OCI-LY7 (cell line): ENCODE results near the gene FIGNL2. TPM values are rescaled to one million over a fixed set of nuclear protein-coding genes. Genes with fewer than 3 reads are reported as not detected.

ENCODE experiments used
- BruUV-seq: library from RNA; stranded (reverse); fragments of 400-500 nt; replicated peaks from 2 replicates; lab custom pipeline; 2021; lab: Mats Ljungman, UMichigan
- CTCF ChIA-PET: fragments of 300-600 bp; sonication (Branson Sonifier 250); formaldehyde crosslinking; loops from one replicate; lab custom pipeline; 2022; ENCODE audit warnings: antibody characterized with exemption; ENCODE audit not compliant: unreplicated experiment; lab: Charles Lee
- POLR2A ChIA-PET: fragments of 300-600 bp; sonication (Branson Sonifier 250); formaldehyde crosslinking; loops from one replicate; lab custom pipeline; 2022; ENCODE audit warnings: antibody characterized with exemption; lab: Charles Lee
- DNase-seq: peaks from one replicate; pipeline ENCODE4 v3.0.0-alpha.2; 2015; ENCODE audit warnings: low spot score
- H2AFZ ChIP-seq: fragments of 200-600 bp; sonication (generic), shearing (Covaris generic); 2 replicates; pipeline ENCODE4 v1.6.1; 2014; ENCODE audit warnings: mild to moderate bottlenecking, antibody characterized with exemption, low read length, moderate library complexity
- H3K27ac ChIP-seq: fragments of 200-600 bp; sonication (generic); 2 replicates; pipeline ENCODE4 v1.5.1; 2014; ENCODE audit warnings: mixed run types, low read depth, mild to moderate bottlenecking, moderate library complexity, low read length, inconsistent platforms; ENCODE audit not compliant: poor library complexity, severe bottlenecking
- H3K36me3 ChIP-seq: fragments of 200-600 bp; sonication (generic); 2 replicates; pipeline ENCODE4 v1.6.1; 2014; ENCODE audit warnings: mild to moderate bottlenecking, antibody characterized with exemption, low read length, moderate library complexity, mixed read lengths; ENCODE audit not compliant: insufficient read depth
- H3K4me1 ChIP-seq: fragments of 200-600 bp; sonication (generic); 2 replicates; pipeline ENCODE4 v1.5.1; 2014; ENCODE audit warnings: mild to moderate bottlenecking, low read length; ENCODE audit not compliant: insufficient read depth, poor library complexity, severe bottlenecking
- H3K4me2 ChIP-seq: fragments of 200-600 bp; sonication (generic); 2 replicates; pipeline ENCODE4 v1.6.1; 2014; ENCODE audit warnings: mild to moderate bottlenecking, low read length
- H3K4me3 ChIP-seq: fragments of 200-600 bp; sonication (generic); 2 replicates; pipeline ENCODE4 v1.5.1; 2014; ENCODE audit warnings: mild to moderate bottlenecking, low read depth, low read length; ENCODE audit not compliant: poor library complexity, severe bottlenecking
- H3K79me2 ChIP-seq: fragments of 200-600 bp; sonication (generic); 2 replicates; pipeline ENCODE4 v1.6.1; 2016; ENCODE audit warnings: low read depth, mild to moderate bottlenecking, low read length, moderate library complexity, mixed read lengths; ENCODE audit not compliant: insufficient read depth
- H3K9me2 ChIP-seq: fragments of 200-600 bp; sonication (generic); 2 replicates; pipeline ENCODE4 v1.6.1; 2016; ENCODE audit warnings: mild to moderate bottlenecking, low read length, mixed read lengths; ENCODE audit not compliant: insufficient read depth
- H3K9me3 ChIP-seq: fragments of 200-600 bp; sonication (generic); 2 replicates; pipeline ENCODE4 v1.6.1; 2014; ENCODE audit warnings: mild to moderate bottlenecking, mixed run types, low read length, mixed read lengths
- H4K20me1 ChIP-seq: fragments of 200-600 bp; sonication (generic); 2 replicates; pipeline ENCODE4 v1.6.1; 2014; ENCODE audit warnings: mild to moderate bottlenecking, antibody characterized with exemption, low read length, moderate library complexity, mixed read lengths; ENCODE audit not compliant: insufficient read depth
- EZH2phosphoT487 ChIP-seq: fragments of 200-600 bp; sonication (generic); IDR thresholded peaks from 2 replicates; pipeline ENCODE4 v1.6.1; 2018; ENCODE audit warnings: low read depth, borderline replicate concordance, mild to moderate bottlenecking, mixed run types, antibody characterized with exemption, low read length, moderate library complexity, mixed read lengths
- intact Hi-C: fragments of 100-400 bp; cut with micrococcal nuclease; formaldehyde crosslinking; loops from one replicate; pipeline ENCODE4 v1.10.0; 2022; ENCODE audit not compliant: unreplicated experiment
- total RNA-seq, 2 experiments: library from RNA; depleted of rRNA in 1 of 2; stranded (reverse); fragments of >200 nt in 1 of 2; shearing (Covaris generic) in 1 of 2; gene quantifications; 2 replicates each; pipeline ENCODE4 v1.2.3, GENCODE V29; 2014 to 2022
- TF ChIP-seq, protein P1 (sequence below): fragments of 200-600 bp; sonication (generic); conservative IDR thresholded peaks from 2 replicates; pipeline ENCODE4 v1.5.1; 2014; ENCODE audit warnings: mild to moderate bottlenecking, antibody characterized with exemption, low read length, moderate library complexity, mixed read lengths

Gene FIGNL2
- total RNA-seq, 2 experiments from 2014 or later: not detected

DNA sequence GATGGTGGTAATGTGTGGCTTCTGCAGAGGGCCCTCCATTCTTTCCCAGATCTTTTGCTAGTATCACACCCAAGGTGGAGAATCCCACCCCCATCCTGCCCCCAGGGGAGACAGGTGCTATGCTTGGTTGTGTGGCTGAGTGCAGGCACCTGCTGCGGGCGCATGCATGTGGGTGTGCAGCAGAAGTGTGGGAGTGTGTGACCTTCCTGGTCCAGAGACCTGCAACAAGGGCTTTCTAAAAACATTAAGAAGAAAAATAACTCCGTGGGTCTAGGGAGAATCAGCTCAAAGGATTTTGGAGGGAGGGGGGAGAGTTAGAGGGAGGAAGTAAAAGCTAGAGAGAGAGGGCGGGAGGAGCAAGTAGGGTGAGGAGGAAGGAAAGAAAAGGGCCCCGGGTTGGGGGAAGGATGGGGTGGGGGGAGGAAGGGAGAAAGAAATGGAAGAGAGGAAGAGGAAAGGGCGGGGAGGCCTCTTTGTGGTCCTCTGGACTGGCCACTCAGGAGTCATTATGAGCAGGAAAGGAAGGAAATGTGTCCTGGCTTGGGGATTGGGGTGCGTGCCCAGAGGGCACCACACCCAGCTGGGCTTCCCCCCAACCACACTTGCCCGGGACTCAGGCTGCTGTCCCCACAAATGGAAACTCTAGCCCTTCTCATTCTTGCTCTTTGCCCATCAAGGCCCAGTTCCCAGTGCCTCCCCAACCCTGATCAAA is 3.1 kb upstream of the FIGNL2 start:
- TF ChIP-seq EZH2phosphoT487: no peak
- TF ChIP-seq, protein P1, sequence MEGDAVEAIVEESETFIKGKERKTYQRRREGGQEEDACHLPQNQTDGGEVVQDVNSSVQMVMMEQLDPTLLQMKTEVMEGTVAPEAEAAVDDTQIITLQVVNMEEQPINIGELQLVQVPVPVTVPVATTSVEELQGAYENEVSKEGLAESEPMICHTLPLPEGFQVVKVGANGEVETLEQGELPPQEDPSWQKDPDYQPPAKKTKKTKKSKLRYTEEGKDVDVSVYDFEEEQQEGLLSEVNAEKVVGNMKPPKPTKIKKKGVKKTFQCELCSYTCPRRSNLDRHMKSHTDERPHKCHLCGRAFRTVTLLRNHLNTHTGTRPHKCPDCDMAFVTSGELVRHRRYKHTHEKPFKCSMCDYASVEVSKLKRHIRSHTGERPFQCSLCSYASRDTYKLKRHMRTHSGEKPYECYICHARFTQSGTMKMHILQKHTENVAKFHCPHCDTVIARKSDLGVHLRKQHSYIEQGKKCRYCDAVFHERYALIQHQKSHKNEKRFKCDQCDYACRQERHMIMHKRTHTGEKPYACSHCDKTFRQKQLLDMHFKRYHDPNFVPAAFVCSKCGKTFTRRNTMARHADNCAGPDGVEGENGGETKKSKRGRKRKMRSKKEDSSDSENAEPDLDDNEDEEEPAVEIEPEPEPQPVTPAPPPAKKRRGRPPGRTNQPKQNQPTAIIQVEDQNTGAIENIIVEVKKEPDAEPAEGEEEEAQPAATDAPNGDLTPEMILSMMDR: no peak
- no peak for DNase-seq
- no TSS peak for BruUV-seq
- Histone ChIP-seq H2AFZ (no peak overlapping the region), H3K27ac (no peak overlapping the region), H3K9me2 (no peaks in the 10 kb centered on the region), H3K36me3 (no peaks in the 10 kb centered on the region), H3K4me2 (no peak overlapping the region), H3K79me2 (no peaks in the 10 kb centered on the region), H3K9me3 (no peaks in the 10 kb centered on the region), H4K20me1 (no peaks in the 10 kb centered on the region), H3K4me1 (no peaks in the 10 kb centered on the region), H3K4me3 (no peak overlapping the region)
- ChIA-PET CTCF (no interaction called here), POLR2A (interaction anchor here (0.7 kb wide), 1 partner anchor 177 kb away, joined by 8 read pairs; no protein-coding TSS in a partner anchor)
- intact Hi-C loops: no loop called here

DNA sequence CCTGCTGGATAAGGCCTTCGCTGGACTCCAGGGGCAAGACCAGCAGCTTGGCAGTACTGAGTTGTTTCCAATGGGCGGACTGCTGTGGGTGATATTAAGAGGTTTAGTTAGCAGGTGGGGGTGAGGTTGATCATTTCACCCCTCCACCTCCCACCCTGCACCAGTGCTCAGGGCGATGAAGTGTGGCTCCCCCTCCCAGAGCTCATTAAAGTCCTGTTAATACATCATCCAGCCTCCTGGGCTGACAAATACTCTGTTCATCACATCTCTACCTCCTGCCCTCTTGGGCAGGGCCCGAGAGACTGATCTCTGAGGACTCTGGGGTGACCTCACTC is 2.4 kb upstream of the FIGNL2 start:
- Histone ChIP-seq H3K4me3 (no peak overlapping the region), H3K4me1 (no peaks in the 10 kb centered on the region), H3K9me2 (no peaks in the 10 kb centered on the region), H3K36me3 (no peaks in the 10 kb centered on the region), H3K9me3 (no peaks in the 10 kb centered on the region), H3K79me2 (no peaks in the 10 kb centered on the region), H3K4me2 (no peak overlapping the region), H4K20me1 (no peaks in the 10 kb centered on the region), H2AFZ (no peak overlapping the region), H3K27ac (no peak overlapping the region)
- TF ChIP-seq, protein P1: no peak
- TF ChIP-seq EZH2phosphoT487: no peak
- DNase-seq: no peak
- no TSS peak for BruUV-seq
- intact Hi-C loops: no loop called here
- CTCF ChIA-PET: no interaction called here
- POLR2A ChIA-PET: interaction anchor here (0.6 to 0.7 kb wide), 2 partner anchors 70 to 177 kb away, joined by 3 to 8 read pairs; no protein-coding TSS in a partner anchor
